Keratinocyte (primary cell): ENCODE data around the gene TSHZ2.

Experiments
- EZH2 ChIP-seq: IDR thresholded peaks from one replicate; pipeline ENCODE4 v1.6.1; 2012; ENCODE audit warnings: inconsistent platforms, mild to moderate bottlenecking, low read length, moderate library complexity
- TF ChIP-seq, protein P1 (sequence below), 3 experiments: IDR thresholded peaks in 1 of 3; conservative IDR thresholded peaks in 1 of 3; optimal IDR thresholded peaks in 1 of 3; 2 replicates in 2 of 3; 3 replicates in 1 of 3; pipeline versions ENCODE3 to v1.5.1; 2011; ENCODE audit warnings: low read length in 3 of 3, mild to moderate bottlenecking in 3 of 3, moderate library complexity in 2 of 3, control low read depth in 1 of 3, inconsistent platforms in 1 of 3; ENCODE audit not compliant: insufficient read depth in 2 of 3; ENCODE audit errors: extremely low read depth in 1 of 3

DNA sequence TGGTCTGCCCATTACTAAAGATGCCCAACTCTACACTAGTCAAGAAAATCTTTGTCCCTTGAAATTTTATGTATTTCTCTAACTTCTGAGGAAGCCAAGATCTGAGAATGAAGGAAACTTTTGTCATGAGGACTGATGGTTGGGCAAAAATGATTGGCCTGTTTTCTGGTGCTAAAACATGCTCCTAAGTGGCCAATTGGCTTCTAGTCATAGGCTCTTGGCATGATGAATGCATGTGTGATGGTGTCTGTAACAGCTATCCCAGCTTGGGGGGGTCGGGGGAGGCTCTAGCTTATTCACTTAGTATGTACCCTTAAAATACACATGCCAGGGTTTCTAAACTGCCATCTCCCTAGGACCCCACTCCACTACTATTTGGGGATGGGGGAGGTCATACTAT, 392.9 kb downstream of the TSHZ2 start:
- TF ChIP-seq, protein P1, sequence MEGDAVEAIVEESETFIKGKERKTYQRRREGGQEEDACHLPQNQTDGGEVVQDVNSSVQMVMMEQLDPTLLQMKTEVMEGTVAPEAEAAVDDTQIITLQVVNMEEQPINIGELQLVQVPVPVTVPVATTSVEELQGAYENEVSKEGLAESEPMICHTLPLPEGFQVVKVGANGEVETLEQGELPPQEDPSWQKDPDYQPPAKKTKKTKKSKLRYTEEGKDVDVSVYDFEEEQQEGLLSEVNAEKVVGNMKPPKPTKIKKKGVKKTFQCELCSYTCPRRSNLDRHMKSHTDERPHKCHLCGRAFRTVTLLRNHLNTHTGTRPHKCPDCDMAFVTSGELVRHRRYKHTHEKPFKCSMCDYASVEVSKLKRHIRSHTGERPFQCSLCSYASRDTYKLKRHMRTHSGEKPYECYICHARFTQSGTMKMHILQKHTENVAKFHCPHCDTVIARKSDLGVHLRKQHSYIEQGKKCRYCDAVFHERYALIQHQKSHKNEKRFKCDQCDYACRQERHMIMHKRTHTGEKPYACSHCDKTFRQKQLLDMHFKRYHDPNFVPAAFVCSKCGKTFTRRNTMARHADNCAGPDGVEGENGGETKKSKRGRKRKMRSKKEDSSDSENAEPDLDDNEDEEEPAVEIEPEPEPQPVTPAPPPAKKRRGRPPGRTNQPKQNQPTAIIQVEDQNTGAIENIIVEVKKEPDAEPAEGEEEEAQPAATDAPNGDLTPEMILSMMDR (optimal IDR thresholded peaks at IDR 0.05 in 1 of 3, IDR thresholded peaks at IDR 0.05 in 1 of 3, conservative IDR thresholded peaks at IDR 0.05 in 1 of 3; ENCODE audit: extremely low read depth in 1 of 3, insufficient read depth in 2 of 3, low read length in 3 of 3), result no peak
- no peak for TF ChIP-seq EZH2
